Measurements from ENCODE around the gene SPINDOC.

DNA sequence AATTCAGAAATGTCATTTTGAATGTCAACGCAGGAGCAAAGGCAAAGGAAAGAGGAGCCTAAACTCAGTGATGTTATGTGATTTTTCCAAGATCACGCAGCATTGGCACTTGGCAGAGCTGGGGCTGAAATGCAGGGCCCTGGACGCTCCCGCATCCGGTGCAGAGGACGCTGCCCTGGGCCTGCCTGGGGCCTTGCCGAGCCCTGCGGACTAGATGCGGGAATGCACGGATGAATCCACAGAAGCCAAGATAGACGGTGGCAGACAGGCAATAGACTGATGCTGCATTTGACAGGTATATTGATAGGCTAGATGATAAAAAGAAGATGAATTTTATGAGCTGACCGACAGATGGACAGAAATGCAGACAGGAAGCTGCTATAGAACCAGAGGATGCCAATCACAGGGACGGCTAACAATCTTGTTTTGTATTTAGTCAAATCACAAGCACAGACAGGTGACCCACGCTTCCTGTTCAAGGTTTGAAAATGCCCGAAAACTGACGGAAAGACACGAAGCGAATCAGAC lies 25.0 kb downstream of the SPINDOC start:
- no peak for TF ChIP-seq GATA2 (IDR thresholded peaks at IDR 0.05; ENCODE audit: low read depth, low read length)
- no peak for TF ChIP-seq GATA3 (IDR thresholded peaks at IDR 0.05; ENCODE audit: low read depth, low read length)
